ENCODE measurements around the gene ARID3A. TPM values are rescaled to one million over a fixed set of nuclear protein-coding genes. Genes with fewer than 3 reads are reported as not detected.

ARID3A gene
- total and polyA plus RNA-seq, 2 of the 13 experiments (the other 11 are each of a cell fraction or from before 2014, with no cell fraction given): 71.3 to 77.9 TPM

DNA sequence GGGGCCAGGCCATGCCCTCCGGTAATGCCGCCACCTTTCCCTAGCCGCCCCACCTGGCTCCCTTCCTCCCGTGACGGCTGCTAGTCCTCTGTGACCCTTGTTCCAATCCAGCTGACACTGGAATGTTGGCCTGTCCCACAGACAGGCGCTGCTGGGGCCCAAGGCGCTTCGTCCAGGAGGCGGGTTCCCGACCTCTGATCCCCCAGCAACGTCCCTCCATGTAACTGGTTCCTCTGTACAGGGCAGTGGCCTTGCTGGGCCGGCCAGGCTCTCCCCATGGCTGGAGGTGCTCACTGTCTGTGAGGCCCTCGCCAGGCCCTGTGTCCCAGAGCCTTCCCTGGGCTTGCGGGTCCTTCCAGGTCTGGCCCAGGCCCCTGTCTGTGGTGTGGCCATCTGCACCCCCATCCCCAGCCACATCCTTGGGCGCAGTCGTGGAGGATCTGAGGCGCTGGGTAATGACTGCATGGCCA lies 67.6 kb downstream of the ARID3A start (continued):
- TF ChIP-seq, protein P1, sequence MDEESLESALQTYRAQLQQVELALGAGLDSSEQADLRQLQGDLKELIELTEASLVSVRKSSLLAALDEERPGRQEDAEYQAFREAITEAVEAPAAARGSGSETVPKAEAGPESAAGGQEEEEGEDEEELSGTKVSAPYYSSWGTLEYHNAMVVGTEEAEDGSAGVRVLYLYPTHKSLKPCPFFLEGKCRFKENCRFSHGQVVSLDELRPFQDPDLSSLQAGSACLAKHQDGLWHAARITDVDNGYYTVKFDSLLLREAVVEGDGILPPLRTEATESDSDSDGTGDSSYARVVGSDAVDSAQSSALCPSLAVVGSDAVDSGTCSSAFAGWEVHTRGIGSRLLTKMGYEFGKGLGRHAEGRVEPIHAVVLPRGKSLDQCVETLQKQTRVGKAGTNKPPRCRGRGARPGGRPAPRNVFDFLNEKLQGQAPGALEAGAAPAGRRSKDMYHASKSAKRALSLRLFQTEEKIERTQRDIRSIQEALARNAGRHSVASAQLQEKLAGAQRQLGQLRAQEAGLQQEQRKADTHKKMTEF (CRISPR knock-in tag; IDR thresholded peaks at IDR 0.05): peak; percentile 62; the same call in 1 of the 2 replicates
- TF ChIP-seq, protein P2, sequence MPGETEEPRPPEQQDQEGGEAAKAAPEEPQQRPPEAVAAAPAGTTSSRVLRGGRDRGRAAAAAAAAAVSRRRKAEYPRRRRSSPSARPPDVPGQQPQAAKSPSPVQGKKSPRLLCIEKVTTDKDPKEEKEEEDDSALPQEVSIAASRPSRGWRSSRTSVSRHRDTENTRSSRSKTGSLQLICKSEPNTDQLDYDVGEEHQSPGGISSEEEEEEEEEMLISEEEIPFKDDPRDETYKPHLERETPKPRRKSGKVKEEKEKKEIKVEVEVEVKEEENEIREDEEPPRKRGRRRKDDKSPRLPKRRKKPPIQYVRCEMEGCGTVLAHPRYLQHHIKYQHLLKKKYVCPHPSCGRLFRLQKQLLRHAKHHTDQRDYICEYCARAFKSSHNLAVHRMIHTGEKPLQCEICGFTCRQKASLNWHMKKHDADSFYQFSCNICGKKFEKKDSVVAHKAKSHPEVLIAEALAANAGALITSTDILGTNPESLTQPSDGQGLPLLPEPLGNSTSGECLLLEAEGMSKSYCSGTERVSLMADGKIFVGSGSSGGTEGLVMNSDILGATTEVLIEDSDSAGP (CRISPR knock-in tag; IDR thresholded peaks at IDR 0.05; ENCODE audit: borderline replicate concordance): peak; percentile 82; the same call in 1 of the 2 replicates
- TF ChIP-seq ZSCAN21 (CRISPR knock-in tag; IDR thresholded peaks at IDR 0.05; ENCODE audit: borderline replicate concordance): peak; percentile 85; the same call in 1 of the 2 replicates
- 0 out of 2 replicates have a peak, but pooled peaks have one; percentile 54 for TF ChIP-seq ARHGAP35 (CRISPR knock-in tag; IDR thresholded peaks at IDR 0.05; ENCODE audit: borderline replicate concordance)
- TF ChIP-seq, protein P3, sequence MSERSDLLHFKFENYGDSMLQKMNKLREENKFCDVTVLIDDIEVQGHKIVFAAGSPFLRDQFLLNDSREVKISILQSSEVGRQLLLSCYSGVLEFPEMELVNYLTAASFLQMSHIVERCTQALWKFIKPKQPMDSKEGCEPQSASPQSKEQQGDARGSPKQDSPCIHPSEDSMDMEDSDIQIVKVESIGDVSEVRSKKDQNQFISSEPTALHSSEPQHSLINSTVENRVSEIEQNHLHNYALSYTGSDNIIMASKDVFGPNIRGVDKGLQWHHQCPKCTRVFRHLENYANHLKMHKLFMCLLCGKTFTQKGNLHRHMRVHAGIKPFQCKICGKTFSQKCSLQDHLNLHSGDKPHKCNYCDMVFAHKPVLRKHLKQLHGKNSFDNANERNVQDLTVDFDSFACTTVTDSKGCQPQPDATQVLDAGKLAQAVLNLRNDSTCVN (CRISPR knock-in tag; IDR thresholded peaks at IDR 0.05; ENCODE audit: borderline replicate concordance): peak; percentile 21
- peak; percentile 53; the same call in 1 of the 2 replicates for TF ChIP-seq ZNF563 (CRISPR knock-in tag; IDR thresholded peaks at IDR 0.05)
- 0 out of 2 replicates have a peak, but pooled peaks have one; percentile 43 for TF ChIP-seq ZNF264 (CRISPR knock-in tag; IDR thresholded peaks at IDR 0.05)
- TF ChIP-seq, protein P4, sequence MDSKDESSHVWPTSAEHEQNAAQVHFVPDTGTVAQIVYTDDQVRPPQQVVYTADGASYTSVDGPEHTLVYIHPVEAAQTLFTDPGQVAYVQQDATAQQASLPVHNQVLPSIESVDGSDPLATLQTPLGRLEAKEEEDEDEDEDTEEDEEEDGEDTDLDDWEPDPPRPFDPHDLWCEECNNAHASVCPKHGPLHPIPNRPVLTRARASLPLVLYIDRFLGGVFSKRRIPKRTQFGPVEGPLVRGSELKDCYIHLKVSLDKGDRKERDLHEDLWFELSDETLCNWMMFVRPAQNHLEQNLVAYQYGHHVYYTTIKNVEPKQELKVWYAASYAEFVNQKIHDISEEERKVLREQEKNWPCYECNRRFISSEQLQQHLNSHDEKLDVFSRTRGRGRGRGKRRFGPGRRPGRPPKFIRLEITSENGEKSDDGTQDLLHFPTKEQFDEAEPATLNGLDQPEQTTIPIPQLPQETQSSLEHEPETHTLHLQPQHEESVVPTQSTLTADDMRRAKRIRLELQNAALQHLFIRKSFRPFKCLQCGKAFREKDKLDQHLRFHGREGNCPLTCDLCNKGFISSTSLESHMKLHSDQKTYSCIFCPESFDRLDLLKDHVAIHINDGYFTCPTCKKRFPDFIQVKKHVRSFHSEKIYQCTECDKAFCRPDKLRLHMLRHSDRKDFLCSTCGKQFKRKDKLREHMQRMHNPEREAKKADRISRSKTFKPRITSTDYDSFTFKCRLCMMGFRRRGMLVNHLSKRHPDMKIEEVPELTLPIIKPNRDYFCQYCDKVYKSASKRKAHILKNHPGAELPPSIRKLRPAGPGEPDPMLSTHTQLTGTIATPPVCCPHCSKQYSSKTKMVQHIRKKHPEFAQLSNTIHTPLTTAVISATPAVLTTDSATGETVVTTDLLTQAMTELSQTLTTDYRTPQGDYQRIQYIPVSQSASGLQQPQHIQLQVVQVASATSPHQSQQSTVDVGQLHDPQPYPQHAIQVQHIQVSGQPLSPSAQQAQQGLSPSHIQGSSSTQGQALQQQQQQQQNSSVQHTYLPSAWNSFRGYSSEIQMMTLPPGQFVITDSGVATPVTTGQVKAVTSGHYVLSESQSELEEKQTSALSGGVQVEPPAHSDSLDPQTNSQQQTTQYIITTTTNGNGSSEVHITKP (CRISPR knock-in tag; IDR thresholded peaks at IDR 0.05; ENCODE audit: low read depth): peak; percentile 82
- TF ChIP-seq, protein P5, sequence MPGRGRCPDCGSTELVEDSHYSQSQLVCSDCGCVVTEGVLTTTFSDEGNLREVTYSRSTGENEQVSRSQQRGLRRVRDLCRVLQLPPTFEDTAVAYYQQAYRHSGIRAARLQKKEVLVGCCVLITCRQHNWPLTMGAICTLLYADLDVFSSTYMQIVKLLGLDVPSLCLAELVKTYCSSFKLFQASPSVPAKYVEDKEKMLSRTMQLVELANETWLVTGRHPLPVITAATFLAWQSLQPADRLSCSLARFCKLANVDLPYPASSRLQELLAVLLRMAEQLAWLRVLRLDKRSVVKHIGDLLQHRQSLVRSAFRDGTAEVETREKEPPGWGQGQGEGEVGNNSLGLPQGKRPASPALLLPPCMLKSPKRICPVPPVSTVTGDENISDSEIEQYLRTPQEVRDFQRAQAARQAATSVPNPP (CRISPR knock-in tag; IDR thresholded peaks at IDR 0.05): peak; percentile 70; the same call in 1 of the 2 replicates
- TF ChIP-seq FOSL2 (CRISPR knock-in tag; IDR thresholded peaks at IDR 0.05): 0 out of 2 replicates have a peak, but pooled peaks have one; percentile 9
- TF ChIP-seq KLF16 (CRISPR knock-in tag; IDR thresholded peaks at IDR 0.05): peak in 1 of 2 experiments; percentile 43; a peak in 1 of 4 replicates
- TF ChIP-seq MAZ (IDR thresholded peaks at IDR 0.05; ENCODE audit: borderline replicate concordance, low read depth, low read length): peak; percentile 42; the same call in 1 of the 2 replicates
- no peak for TF ChIP-seq MAZ (CRISPR knock-in tag; IDR thresholded peaks at IDR 0.05; ENCODE audit: low read depth)
- TF ChIP-seq ZSCAN29 (CRISPR knock-in tag; conservative IDR thresholded peaks at IDR 0.05): peak; percentile 63; the same call in 1 of the 2 replicates
- TF ChIP-seq RFX5 (IDR thresholded peaks at IDR 0.05; ENCODE audit: low read depth, low read length): no peak
- no peak for TF ChIP-seq PCBP1 (IDR thresholded peaks at IDR 0.05; ENCODE audit: borderline replicate concordance, low read depth, low read length)
- TF ChIP-seq TGIF2 (CRISPR knock-in tag; IDR thresholded peaks at IDR 0.05): no peak
- TF ChIP-seq GFI1 (CRISPR knock-in tag; IDR thresholded peaks at IDR 0.05; ENCODE audit: borderline replicate concordance): peak; percentile 21; the same call in 1 of the 2 replicates

Measured in HepG2 (cell line).